Bone marrow (tissue), 2 donors: Measurements from ENCODE around the gene CACNA1I.

ENCODE experiments used
- DNase-seq, 2 donors: peaks; one replicate each; lab custom pipeline; 2025; lab: John Stamatoyannopoulos, UW

CACNA1I gene

DNA sequence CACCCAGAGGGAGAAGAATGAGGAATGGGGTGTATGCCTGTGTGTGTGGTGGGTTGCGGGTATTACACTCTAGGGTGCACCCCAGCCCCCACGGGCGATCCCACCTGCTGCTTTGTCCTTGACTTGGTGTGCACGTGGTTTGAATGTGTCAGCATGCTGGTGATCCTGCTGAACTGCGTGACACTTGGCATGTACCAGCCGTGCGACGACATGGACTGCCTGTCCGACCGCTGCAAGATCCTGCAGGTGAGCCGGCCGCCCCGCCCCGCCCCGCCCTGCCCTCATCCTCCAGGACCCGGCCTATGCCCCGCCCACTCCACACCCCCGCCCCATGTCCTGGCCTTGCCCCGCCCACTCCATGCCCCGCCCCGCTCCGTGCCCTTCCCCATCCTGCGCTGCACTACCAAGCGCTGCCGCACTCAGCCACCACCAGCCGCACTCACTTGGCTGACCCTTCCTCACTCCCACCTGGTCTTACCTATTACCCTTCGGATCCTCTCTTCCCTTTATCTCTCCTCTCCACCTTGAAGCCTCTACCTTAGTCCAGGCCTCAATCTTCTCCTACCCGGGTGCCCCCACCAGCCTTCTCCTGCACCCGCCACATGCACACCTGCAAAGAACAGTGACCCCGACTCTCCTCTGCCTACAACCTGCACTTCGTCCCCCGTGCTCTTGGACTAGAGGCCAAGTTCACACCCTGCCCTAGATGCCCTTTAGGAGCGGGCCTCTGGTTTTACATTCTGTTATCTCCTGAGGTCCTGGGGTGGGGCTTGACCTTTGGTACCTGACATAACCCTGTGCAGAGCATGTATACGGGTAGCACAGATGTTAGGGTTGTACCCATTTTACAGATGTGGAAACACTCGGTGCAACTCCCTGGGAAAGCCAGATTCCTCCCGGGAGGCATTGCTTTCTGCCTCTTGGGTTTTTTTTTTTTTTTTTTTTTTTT lies 27.7 kb downstream of the CACNA1I start:
- DNase-seq: no peak

DNA sequence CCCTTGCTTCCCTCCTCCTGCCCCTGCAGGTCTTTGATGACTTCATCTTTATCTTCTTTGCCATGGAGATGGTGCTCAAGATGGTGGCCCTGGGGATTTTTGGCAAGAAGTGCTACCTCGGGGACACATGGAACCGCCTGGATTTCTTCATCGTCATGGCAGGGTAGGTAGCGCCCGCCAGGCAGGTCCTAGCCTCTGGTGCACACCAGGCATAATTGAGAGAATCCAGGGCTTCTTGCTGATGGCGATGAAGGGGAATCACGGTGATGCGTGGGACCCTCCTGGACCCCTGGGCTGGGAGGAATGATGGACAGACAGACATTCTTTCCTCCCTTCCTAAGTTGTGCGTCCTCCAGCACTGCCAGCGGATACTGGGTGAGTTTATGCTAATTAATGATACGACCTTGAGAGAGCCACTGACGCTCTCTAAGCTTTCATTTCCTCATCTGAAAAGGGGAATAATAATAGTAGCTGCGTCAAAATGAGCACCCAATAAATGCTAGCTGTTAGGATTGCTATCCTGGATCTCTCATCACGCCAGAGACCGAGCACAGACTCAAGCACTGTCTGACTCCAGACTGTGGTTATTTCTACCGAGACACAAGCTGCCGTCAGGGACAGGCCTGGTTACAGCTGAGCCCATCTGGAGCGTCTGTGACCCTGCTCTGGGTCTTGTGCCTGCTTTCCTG lies 30.1 kb downstream of the CACNA1I start:
- no peak for DNase-seq

DNA sequence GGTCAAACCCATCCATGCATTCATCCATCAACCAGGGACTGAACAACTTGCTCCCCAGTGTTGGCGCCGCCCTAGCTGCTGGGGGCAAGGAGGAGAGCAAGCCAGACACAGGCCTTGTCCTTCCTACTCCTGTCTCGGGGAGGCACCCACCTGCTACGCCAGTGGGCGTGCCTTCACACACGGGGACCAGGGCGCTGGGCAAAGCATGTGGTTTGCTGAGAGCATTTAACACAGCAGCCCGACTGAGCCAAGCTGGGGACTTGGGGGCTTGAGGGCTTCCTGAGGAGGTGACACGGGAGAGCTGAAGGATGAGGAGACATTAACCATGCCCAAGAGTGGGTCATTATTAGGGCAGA lies 30.6 kb downstream of the CACNA1I start:
- DNase-seq: no peak

DNA sequence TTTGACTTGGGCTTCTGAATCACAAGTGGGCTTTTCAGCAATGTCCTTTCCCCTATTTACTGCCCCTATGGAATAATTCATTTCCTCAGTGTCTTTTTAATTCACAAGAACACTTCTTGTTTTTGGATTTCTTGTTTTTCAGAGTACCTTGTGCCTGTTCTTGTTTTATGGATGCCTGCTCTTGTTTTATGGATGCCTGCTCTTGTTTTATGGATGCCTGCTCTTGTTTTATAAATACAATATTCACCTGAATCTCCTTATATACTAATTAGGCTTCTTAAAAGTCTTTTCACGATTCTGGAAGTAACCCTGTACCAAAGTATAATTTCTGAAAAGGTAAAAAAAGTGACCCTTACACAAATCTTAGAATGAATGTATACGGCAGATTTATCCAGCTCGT lies 32.8 kb downstream of the CACNA1I start:
- DNase-seq: no peak

DNA sequence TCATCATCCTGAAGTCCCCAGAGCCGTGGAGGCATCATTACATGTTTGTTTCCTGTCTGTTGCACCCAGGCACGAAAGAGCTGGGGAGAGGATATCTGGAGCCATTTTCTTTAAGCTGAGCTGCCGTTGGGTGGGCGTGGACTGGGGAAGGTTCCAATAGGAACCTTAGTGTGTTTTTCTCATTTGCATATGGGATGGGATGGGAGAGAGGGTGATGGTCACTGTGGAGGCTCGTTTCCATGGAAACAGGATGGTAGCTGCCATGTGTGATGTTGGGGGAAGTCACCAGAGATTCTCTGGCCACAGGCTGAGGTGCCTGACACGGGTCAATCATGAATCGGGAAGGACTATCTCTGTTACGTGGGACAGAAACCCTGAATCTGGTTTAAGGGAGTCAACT lies 39.7 kb downstream of the CACNA1I start:
- no peak for DNase-seq

DNA sequence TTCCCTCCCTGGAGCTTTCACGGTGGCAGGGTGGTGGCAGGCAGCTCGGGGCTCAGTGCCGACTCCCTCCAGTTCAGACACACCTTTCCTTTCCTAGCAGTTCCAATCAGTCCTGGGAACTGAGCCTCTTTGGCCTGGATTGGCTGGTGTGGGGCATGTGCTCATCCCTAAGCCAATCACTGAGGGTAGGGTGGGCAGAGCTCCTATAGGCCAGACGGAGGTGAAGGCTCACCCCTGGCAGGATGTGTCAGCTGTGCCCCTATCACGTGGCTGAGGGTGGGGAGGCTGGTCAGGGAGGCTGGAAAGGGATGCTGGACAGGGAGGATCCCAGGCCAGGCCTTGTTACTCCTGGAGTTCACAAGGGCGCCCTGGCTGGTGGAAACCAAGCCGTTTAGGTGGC lies 40.2 kb downstream of the CACNA1I start:
- no peak for DNase-seq

DNA sequence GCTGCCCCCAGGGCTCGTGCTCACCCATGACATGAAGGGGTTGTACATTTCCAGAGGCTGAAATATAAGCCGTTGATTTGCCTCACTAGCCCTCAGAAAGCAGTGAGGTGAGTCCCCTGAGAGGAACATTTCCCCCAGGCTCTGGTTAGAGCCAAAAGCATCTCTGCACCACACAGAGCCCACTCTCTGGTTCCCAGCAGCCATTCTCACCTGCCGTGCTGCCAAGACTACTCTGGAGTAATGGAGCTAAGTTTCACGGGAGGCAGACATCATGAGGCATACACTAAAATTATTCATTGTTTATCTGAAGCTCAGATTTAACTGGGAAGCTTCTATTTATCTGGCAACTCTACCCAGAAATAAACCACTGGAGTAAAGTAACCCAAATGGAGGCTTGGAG lies 40.8 kb downstream of the CACNA1I start:
- DNase-seq: no peak

DNA sequence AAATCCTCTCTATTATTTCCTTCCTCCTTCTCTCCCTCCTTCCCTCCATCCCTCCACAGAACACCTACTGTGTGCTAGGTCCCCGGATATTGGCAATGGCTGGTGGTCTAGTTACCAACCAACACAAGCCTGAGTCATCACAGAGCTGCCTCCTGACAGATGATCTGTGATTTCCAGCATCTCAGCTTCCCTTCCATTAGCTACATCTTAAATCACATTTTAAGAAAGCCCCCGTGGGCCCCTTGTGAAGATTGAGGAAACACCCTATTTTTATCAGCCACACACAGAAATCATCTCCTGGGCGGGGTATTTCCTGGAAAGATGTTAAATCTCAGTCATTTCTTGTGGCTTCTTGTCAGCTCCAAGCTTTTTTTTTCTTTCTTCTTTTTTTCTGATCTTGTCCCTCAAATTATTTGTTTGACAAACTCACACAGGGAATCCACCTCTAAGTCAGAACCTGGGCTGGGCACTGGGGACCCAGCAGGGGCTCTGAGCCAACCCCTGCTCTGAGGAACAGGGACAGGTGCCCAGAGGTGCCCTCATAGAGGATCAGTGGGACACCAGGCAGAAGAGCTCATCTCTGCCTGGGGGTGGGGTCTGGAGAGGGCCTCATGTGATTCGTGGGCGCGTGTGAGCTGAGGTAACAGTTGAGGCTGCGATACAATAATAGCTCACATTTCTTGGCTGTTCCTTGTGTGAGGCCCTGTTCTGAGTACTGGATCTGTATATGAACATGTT lies 42.4 kb downstream of the CACNA1I start:
- no peak for DNase-seq

DNA sequence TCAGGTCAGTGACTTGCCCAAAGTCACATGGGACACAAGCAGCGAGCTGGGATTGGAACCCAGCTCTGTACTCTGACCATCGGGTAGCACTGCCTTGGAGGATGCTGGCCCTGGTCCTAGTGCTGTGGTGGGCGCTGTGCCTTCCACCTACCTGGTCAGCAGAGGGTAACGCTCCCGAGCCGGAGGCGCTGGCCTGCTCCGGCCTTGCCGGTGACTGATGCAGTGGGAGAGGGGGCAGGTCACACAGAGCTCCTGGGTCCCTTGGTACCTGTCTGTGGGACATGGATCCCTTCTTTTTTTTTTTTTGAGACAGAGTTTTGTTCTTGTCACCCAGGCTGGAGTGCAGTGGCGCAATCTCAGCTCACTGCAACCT lies 43.0 kb downstream of the CACNA1I start:
- no peak for DNase-seq

DNA sequence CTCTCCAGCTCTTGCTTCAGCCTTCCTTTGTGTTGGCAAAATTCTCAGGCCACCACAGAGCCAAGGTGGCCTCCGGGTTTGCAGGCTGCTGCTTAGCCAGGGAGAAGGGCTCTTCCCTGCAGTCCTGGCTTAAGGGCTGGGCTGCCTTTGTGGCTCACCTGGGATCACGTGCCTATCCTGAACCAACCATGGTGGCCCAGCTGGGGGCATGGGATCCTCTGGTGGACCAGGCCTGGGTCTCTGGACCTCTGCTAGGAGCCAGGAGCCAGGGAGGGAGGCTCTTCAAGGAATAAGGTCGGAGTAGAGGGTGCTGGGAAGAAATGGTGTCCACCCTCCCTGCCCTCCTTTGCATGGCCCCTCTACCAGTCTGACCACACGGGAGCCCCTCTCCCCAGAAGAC lies 43.9 kb downstream of the CACNA1I start:
- no peak for DNase-seq

DNA sequence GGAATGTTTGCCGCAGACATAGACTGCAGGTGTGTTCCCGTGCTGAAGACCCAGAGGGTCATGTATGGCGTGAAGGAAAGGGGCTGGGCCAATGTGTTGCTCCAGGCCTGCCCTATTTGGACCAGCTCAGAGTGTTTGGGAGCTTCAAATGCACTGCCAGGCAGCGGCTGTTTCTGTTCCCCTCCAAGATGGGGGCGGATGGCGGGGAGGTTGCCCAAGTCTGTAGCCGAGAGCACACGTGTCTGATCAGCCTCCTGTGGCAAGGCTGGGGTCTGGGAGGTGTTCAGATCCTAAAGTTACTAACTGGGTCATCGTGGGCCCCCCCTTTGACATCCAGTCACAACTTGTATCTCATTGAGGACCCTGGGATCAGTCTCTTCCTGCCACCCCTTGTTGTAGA lies 45.5 kb downstream of the CACNA1I start:
- no peak for DNase-seq

DNA sequence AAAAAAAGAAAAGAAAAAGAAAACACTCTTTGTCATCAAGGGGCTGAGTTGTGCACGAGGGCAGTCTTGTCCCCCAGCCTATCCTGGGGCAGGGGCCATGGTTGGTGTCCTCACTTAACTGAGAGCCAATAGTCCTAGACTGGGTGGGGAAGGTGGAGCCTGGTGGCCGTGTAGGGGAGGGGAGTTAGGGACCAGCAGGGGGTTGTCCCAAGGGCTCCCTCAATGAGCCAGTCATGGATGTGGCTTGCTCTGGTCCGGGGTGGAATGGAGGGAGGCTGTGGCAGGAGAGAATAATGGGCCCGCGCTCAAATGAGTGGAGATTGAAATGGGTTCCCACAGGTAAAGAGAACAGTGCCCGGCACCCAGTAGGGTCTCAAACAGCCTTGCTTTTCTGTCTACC lies 46.2 kb downstream of the CACNA1I start:
- no peak for DNase-seq

DNA sequence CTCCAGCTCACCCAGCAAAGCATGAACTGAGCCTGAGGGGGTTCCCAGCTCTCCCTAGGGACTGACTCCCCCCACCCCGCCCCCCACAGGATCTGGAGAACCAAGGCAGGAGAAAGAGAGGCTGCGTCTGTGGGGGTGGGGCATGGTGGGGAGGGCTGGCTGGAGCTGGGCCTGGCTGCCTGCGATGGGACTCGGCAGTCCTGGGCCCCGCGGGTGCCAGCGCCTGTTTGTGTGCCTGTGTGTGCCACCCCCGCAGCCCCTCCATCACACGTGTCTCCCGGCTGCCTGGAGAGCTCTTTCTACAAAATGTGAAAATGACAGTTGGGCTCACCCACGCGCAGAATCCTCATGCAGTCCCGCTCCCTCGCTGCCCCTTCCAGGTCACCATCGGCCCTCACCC lies 46.8 kb downstream of the CACNA1I start:
- no peak for DNase-seq

DNA sequence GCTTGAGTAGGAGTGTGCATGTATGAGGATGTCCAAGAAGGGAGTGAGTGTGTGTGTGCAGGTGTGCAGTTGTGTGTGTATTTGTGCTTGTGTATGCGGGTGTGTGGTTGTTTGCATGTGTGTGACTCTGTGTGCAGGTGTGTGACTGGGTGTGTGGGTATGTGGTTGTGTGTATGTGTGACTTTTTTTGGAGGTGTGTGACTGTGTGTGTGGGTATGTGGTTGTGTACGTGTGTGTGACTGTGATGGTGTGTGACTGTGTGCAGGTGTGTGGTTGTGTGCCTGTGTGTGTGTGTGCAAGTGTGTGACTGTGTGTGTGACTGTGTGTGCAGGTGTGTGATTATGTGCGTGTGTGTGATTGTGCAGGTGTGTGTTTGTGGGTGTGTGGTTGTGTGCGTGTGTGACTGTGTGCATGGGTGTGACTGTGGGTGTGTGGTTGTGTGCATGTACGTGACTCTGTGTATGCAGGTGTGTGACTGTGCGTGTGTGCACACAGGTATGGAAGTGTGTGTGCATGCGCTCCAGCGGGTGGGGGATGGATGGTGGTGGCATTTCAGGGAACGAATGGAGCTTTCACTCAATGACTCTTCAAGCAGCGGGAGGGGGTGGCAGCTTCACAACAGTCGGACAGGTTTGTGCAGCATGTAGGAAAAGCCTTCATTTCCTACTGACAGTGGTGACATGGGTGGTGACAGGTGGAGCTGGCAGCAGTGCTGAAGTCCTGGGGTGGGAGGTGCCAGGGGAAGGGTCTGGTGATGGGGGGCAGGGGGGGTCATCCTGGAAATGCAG lies 47.6 kb downstream of the CACNA1I start:
- no peak for DNase-seq

DNA sequence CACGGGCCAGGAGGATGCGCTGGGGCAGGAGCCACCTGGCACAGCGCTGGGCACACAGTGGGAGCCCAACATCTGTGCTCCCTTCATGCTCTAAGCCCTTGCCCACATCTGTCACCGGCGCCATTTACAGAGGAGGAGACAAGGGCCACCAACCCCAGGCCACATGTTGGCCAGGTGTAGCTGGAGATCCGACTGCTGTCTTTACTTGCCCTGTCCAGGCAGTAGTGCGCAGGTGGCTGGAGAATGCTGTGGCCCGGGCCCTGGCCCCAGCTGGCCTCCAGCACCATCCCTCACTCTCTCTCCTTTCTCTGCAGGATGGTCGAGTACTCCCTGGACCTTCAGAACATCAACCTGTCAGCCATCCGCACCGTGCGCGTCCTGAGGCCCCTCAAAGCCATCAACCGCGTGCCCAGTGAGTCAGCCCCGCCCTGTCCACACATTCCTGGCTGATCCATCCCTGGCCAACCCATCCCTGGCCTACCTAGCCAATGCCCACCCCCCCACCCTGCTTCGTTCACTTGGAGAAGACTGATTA lies 48.5 kb downstream of the CACNA1I start:
- DNase-seq: no peak

DNA sequence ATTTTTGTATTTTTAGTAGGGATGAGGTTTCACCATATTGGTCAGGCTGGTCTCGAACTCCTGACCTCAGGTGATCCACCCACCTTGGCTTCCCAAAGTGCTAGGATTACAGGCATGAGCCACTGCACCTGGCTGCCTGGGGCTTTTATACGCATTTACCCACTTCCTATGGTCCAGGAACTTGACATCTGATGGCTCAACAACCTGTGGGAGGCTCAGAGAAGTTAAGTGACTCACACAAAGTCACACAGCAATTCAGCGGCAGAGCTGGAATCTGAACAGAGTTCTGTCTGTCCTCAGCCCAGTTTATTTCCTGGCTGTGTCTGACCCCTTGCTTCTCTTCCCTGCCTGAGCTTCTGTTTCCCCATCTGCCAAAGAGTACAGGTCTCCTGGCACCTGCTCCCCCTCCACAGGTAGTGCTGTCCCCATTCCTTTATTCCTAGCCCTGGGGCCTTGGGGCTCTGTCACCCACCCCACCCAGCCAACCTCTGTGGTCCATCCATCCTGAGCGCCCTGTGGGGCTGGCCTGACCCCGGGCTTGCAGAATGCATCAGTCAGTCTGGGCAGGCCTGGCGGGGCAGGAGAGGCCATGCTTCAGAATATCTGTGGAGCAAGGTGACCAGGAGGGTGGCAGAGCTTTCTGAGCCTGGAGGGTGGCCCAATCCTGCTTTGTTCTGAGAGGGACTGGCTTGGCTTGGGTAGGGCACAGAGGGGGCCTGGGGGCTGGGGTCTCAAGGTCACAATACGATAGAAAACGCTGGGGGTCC lies 50.6 kb downstream of the CACNA1I start:
- DNase-seq: no peak

DNA sequence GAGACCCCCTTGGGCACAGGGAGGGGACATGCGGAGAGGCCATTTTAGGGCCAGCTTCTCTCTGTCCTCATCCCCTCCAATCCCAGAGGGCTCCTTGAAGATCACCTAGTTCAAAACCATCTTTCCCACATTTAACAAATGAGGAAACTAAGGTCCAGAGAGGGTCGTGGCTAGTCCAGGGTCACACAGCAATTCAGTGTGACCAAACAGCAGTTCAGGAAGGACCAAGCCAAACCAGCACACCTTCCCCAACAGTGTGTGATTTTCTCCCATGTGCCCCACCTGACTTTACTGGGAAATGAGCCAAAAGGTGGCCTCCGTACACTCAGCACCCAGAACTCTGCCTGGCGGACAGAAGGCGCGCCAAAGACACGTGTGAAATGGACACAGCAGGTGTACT lies 51.3 kb downstream of the CACNA1I start:
- DNase-seq: no peak

DNA sequence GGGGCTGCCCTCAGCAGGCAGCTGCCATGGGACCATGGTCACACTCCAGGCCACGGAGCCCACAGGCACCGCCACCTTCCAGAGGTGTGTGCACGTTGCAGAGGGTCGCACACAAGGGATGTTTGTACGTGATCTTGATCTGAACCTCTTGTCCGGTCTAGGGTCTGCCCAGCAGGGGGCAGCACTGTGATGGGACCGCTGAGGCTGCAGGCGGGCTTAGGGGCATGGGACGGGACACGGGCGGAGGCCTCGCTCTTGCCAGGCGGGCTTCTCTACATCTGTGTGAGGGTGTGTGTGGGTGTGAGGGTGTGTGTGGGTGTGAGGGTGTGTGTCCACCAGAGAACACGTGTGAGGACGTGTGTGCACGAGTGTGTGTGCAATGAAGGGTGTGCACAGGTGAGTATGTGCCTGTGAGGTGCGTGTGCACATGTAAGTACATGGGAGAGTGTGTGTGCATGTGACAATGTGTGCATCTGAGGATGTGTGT lies 52.4 kb downstream of the CACNA1I start:
- DNase-seq: peak; percentile 18 to 61

DNA sequence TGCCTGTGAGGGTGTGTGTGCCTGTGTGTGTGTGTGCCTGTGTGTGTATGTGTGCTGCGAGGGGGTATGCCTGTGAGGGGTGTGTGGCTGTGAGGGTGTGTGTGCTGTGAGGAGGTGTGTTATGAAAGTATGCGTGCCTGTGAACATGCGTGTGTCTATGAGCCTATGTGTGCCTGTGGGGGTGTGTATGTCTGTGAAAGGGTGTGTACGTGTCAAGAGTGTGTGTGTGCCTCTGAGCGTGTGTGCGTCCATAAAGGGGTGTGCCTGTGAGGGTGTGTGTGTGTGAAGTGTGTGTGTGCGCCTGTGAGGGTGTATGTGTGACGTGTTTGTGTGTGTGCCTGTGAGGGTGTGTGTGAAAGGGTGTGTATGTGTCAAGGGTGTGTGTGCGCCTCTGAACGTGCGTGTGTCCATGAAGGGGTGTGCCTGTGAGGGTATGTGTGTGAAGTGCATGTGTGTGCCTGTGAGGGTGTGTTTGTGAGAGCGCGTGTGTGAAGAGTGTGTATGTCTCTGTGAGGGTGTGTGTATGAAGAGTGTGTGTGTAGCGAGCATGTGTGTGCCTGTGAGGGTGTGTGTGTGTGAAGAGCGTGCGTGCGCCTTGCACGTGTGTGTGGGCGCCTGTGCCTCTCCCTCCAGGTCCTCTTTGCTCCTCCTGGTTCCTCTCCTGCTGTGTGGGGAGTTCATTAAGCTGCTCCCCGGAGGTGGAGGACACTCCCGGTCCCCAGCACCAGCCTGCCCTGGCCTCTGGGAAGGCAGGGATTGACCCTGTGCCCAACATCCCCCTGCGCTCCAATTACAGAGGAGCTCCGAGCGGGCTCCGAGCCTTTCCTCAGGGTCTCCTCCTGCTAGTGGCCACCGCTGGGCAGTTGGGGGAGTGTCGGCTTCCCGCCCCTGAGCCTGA lies 53.3 kb downstream of the CACNA1I start:
- no peak for DNase-seq

DNA sequence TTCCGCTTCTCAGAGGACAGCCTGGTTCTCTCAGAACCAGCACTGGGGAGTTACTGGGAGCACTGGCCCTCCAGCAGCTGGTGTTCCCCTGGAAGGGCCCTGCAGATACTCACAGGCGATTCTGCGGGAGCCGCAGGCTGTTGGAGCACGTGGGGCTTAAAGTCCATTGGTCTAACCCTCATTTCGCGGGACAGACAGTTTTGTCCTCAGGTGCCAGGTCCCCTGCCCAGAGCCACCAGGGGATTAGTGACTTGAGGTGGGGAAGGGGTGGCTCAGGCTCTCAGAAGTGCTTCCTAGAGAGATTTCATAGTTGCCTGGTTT lies 53.9 kb downstream of the CACNA1I start:
- no peak for DNase-seq
